WTC11 (cell line): ENCODE data around the gene TPD52L2. TPM values are rescaled to one million over a fixed set of nuclear protein-coding genes. Genes with fewer than 3 reads are reported as not detected.

Experiments
- ATAC-seq: fragments of 200-7000 bp; cut with Tn5 transposase; 2 replicates; pipeline ENCODE4 v1.10.0; 2021; ENCODE audit warnings: mild to moderate bottlenecking, moderate library complexity
- CTCF ChIA-PET: fragments of 300-600 bp; sonication (Branson Sonifier 250); formaldehyde crosslinking; loops from one replicate; lab custom pipeline; 2021; ENCODE audit warnings: antibody characterized with exemption; lab: Charles Lee
- POLR2A ChIA-PET: fragments of 350-600 bp; sonication (Branson Sonifier 250); formaldehyde crosslinking; loops from one replicate; lab custom pipeline; 2021; ENCODE audit warnings: antibody characterized with exemption; lab: Charles Lee
- DNase-seq: peaks from one replicate; pipeline ENCODE4 v3.0.0; 2021; ENCODE audit warnings: low spot score
- H3K27ac Mint-ChIP-seq: 2 replicates; pipeline ENCODE4 v1.8.0; 2021; ENCODE audit warnings: mixed read lengths
- H3K27me3 Mint-ChIP-seq: 2 replicates; pipeline ENCODE4 v1.8.0; 2021; ENCODE audit warnings: low read depth, mild to moderate bottlenecking, moderate library complexity, mixed read lengths
- H3K36me3 Mint-ChIP-seq: 2 replicates; pipeline ENCODE4 v1.8.0; 2021; ENCODE audit warnings: mixed read lengths
- H3K4me1 Mint-ChIP-seq: 2 replicates; pipeline ENCODE4 v1.8.0; 2022; ENCODE audit warnings: mixed read lengths
- H3K4me3 Mint-ChIP-seq: 2 replicates; pipeline ENCODE4 v1.8.0; 2021; ENCODE audit warnings: mild to moderate bottlenecking, moderate library complexity, mixed read lengths
- H3K9me3 Mint-ChIP-seq: 2 replicates; pipeline ENCODE4 v1.8.0; 2021; ENCODE audit warnings: mixed read lengths
- AFF4 ChIP-seq: sonication (generic); formaldehyde crosslinking; IDR thresholded peaks from 2 replicates; pipeline ENCODE4 v1.8.1; 2023; ENCODE audit warnings: mild to moderate bottlenecking, missing genetic modification reagents, borderline replicate concordance
- AR ChIP-seq: fragments of 250-450 bp; sonication (Bioruptor Pico); IDR thresholded peaks from 2 replicates; pipeline ENCODE4 v1.9.0; 2021; ENCODE audit warnings: mild to moderate bottlenecking
- CDX4 ChIP-seq: fragments of 250-450 bp; sonication (Bioruptor Pico); IDR thresholded peaks from 2 replicates; pipeline ENCODE4 v1.9.0; 2021; ENCODE audit warnings: moderate library complexity, mild to moderate bottlenecking, inconsistent platforms, borderline replicate concordance
- ELF4 ChIP-seq: sonication (generic); formaldehyde crosslinking; IDR thresholded peaks from 2 replicates; pipeline ENCODE4 v1.8.1; 2022; ENCODE audit warnings: low read depth, mild to moderate bottlenecking, moderate library complexity, missing genetic modification reagents
- EMX1 ChIP-seq: fragments of 250-450 bp; sonication (Bioruptor Pico); IDR thresholded peaks from 2 replicates; pipeline ENCODE4 v1.8.0; 2021; ENCODE audit warnings: mild to moderate bottlenecking
- FOXK1 ChIP-seq: sonication (generic); formaldehyde crosslinking; IDR thresholded peaks from 2 replicates; pipeline ENCODE4 v1.8.0; 2022; ENCODE audit warnings: mild to moderate bottlenecking, moderate library complexity, missing genetic modification reagents
- GABPB1 ChIP-seq: sonication (generic); formaldehyde crosslinking; IDR thresholded peaks from 2 replicates; pipeline ENCODE4 v1.8.1; 2023; ENCODE audit warnings: mild to moderate bottlenecking, missing genetic modification reagents
- JAZF1 ChIP-seq: fragments of 250-450 bp; sonication (Bioruptor Pico); IDR thresholded peaks from 2 replicates; pipeline ENCODE4 v1.9.0; 2021; ENCODE audit warnings: moderate library complexity, mild to moderate bottlenecking, inconsistent platforms
- MAX ChIP-seq: sonication (generic); formaldehyde crosslinking; IDR thresholded peaks from 2 replicates; pipeline ENCODE4 v1.8.0; 2022; ENCODE audit warnings: mild to moderate bottlenecking, missing genetic modification reagents
- OVOL2 ChIP-seq: fragments of 250-450 bp; sonication (Bioruptor Pico); IDR thresholded peaks from 2 replicates; pipeline ENCODE4 v1.9.0; 2021; ENCODE audit warnings: mild to moderate bottlenecking, borderline replicate concordance
- PREB ChIP-seq: sonication (generic); formaldehyde crosslinking; IDR thresholded peaks from 2 replicates; pipeline ENCODE4 v1.8.1; 2022; ENCODE audit warnings: mild to moderate bottlenecking, missing genetic modification reagents, moderate library complexity, borderline replicate concordance
- PRRX2 ChIP-seq: fragments of 250-450 bp; sonication (Bioruptor Pico); IDR thresholded peaks from 2 replicates; pipeline ENCODE4 v1.8.0; 2021; ENCODE audit warnings: mild to moderate bottlenecking
- SMAD3 ChIP-seq: sonication (generic); formaldehyde crosslinking; IDR thresholded peaks from 2 replicates; pipeline ENCODE4 v1.8.0; 2022; ENCODE audit warnings: missing genetic modification reagents, mild to moderate bottlenecking, borderline replicate concordance
- SMAD4 ChIP-seq: sonication (generic); formaldehyde crosslinking; IDR thresholded peaks from 2 replicates; pipeline ENCODE4 v1.8.0; 2022; ENCODE audit warnings: mild to moderate bottlenecking, missing genetic modification reagents
- ZNF317 ChIP-seq: sonication (generic); formaldehyde crosslinking; IDR thresholded peaks from 2 replicates; pipeline ENCODE4 v1.8.1; 2023; ENCODE audit warnings: low read depth, mild to moderate bottlenecking, moderate library complexity, missing genetic modification reagents, borderline replicate concordance
- ZNF416 ChIP-seq: fragments of 250-450 bp; sonication (Bioruptor Pico); IDR thresholded peaks from 2 replicates; pipeline ENCODE4 v1.9.0; 2021; ENCODE audit warnings: mild to moderate bottlenecking, inconsistent platforms
- ZNF423 ChIP-seq: fragments of 250-450 bp; sonication (Bioruptor Pico); IDR thresholded peaks from 2 replicates; pipeline ENCODE4 v2.1.2; 2022; ENCODE audit warnings: mild to moderate bottlenecking, moderate library complexity
- ZNF425 ChIP-seq: fragments of 250-450 bp; sonication (Bioruptor Pico); conservative IDR thresholded peaks from 2 replicates; pipeline ENCODE4 v1.9.0; 2021; ENCODE audit warnings: mild to moderate bottlenecking
- ZSCAN18 ChIP-seq: fragments of 250-450 bp; sonication (Bioruptor Pico); IDR thresholded peaks from 2 replicates; pipeline ENCODE4 v2.1.2; 2022; ENCODE audit warnings: mild to moderate bottlenecking, moderate library complexity
- total RNA-seq: library from RNA; stranded (reverse); gene quantifications from 3 replicates; pipeline ENCODE4 v1.2.3, GENCODE V29; 2021

TPD52L2 gene
- total RNA-seq, 1 experiment from 2014 or later, result 80.8 TPM

GRCh38 chr20:63828124-63828523, 36.9 kb upstream of the TPD52L2 start:
- ChIA-PET CTCF (interaction anchor here (1.0 kb wide), 2 partner anchors 12 to 53 kb away, joined by 3 to 4 read pairs; no protein-coding TSS in a partner anchor), POLR2A (interaction anchor here (0.6 kb wide), 1 partner anchor 195 kb away, joined by 3 read pairs; no protein-coding TSS in a partner anchor)
- no peak for ATAC-seq
- no peak overlapping the region for H3K27ac Mint-ChIP-seq
- no peaks in the 10 kb centered on the region for H3K9me3 Mint-ChIP-seq
- H3K4me3 Mint-ChIP-seq, result no peak overlapping the region
- DNase-seq, result no peak
- TF ChIP-seq SMAD4 (CRISPR knock-in tag), result no peak
- TF ChIP-seq EMX1 (CRISPR knock-in tag), result no peak
- no peak for TF ChIP-seq AR
- no peak for TF ChIP-seq ZNF317 (CRISPR knock-in tag)
- TF ChIP-seq ZNF416 (CRISPR knock-in tag), result no peak
- TF ChIP-seq ZNF425, result no peak
- no peak for TF ChIP-seq FOXK1 (CRISPR knock-in tag)
- no peak for TF ChIP-seq PREB (CRISPR knock-in tag)
- TF ChIP-seq OVOL2 (CRISPR knock-in tag), result no peak
- no peak for TF ChIP-seq GABPB1 (CRISPR knock-in tag)
- no peak for TF ChIP-seq ZSCAN18
- TF ChIP-seq SMAD3 (CRISPR knock-in tag), result no peak
- TF ChIP-seq ELF4, result no peak
- no peak for TF ChIP-seq ZNF423 (CRISPR knock-in tag)
- TF ChIP-seq JAZF1 (CRISPR knock-in tag), result no peak
- no peak for TF ChIP-seq PRRX2 (CRISPR knock-in tag)
- TF ChIP-seq AFF4 (CRISPR knock-in tag), result no peak
- TF ChIP-seq CDX4 (CRISPR knock-in tag), result no peak
- no peak for TF ChIP-seq MAX (CRISPR knock-in tag)
- peaks cover 28% of the 10 kb centered on the region for H3K4me1 Mint-ChIP-seq
- H3K36me3 Mint-ChIP-seq, result no peaks in the 10 kb centered on the region
- peaks cover 32% of the 10 kb centered on the region for H3K27me3 Mint-ChIP-seq
